Endothelial cell of umbilical vein (primary cell): ENCODE results near the gene FCGR3A. TPM values are rescaled to one million over a fixed set of nuclear protein-coding genes. Genes with fewer than 3 reads are reported as not detected.

Experiments used
- polyA plus RNA-seq, 4 experiments: library from polyadenylated mRNA; depleted of rRNA in 3 of 4; stranded (reverse) in 3 of 4; unstranded in 1 of 4; fragments of >200 nt; gene quantifications; 2 replicates each; pipeline versions ENCODE4 v1.2.1 to v1.2.3, GENCODE V29; 2011 to 2012; ENCODE audit warnings: missing spikeins in 1 of 4
- total RNA-seq: library from RNA; stranded (reverse); gene quantifications from 2 replicates; pipeline ENCODE4 v1.2.3, GENCODE V29; 2021

Gene FCGR3A
- total and polyA plus RNA-seq, 2 donors (not counting 3 experiments of a cell fraction or from before 2014, with no cell fraction given) = not detected

Other genes starting within 250 kb of the FCGR3A start
- 1.3 and 2.0 TPM in 2 replicates for gene MPZ, start 239.8 kb downstream of the FCGR3A start, total RNA-seq
- gene MPZ, start 239.8 kb downstream of the FCGR3A start, polyA plus RNA-seq = 6.1 and 7.0 TPM in 2 replicates
- gene SDHC, start 235.4 kb downstream of the FCGR3A start, total RNA-seq = 136 and 148 TPM in 2 replicates
- gene SDHC, start 235.4 kb downstream of the FCGR3A start, polyA plus RNA-seq = 219 and 279 TPM in 2 replicates
- gene CFAP126, start 181.9 kb downstream of the FCGR3A start, total RNA-seq = not detected in 2 replicates
- not detected in 2 replicates for gene CFAP126, start 181.9 kb downstream of the FCGR3A start, polyA plus RNA-seq
- not detected in 2 replicates for gene FCGR2A, start 44.4 kb downstream of the FCGR3A start, total RNA-seq
- gene FCGR2A, start 44.4 kb downstream of the FCGR3A start, polyA plus RNA-seq = not detected in 2 replicates
- 0.13 TPM in 1 of 2 replicates, not detected in the other for gene HSPA6, start 25.3 kb downstream of the FCGR3A start, total RNA-seq
- 0.03 and 0.10 TPM in 2 replicates for gene HSPA6, start 25.3 kb downstream of the FCGR3A start, polyA plus RNA-seq
- gene FCGR3B, start 81.4 kb upstream of the FCGR3A start, total RNA-seq = not detected in 2 replicates
- not detected in 2 replicates for gene FCGR3B, start 81.4 kb upstream of the FCGR3A start, polyA plus RNA-seq
- gene FCGR2B, start 113.3 kb upstream of the FCGR3A start, total RNA-seq = not detected in 2 replicates
- gene FCGR2B, start 113.3 kb upstream of the FCGR3A start, polyA plus RNA-seq = not detected in 2 replicates
- gene FCRLA, start 157.4 kb upstream of the FCGR3A start, total RNA-seq = not detected in 2 replicates
- not detected in 2 replicates for gene FCRLA, start 157.4 kb upstream of the FCGR3A start, polyA plus RNA-seq
- 0.62 and 0.90 TPM in 2 replicates for gene FCRLB, start 171.7 kb upstream of the FCGR3A start, total RNA-seq
- gene FCRLB, start 171.7 kb upstream of the FCGR3A start, polyA plus RNA-seq = 0.62 and 0.99 TPM in 2 replicates
- 26.8 and 28.3 TPM in 2 replicates for gene DUSP12, start 200.0 kb upstream of the FCGR3A start, total RNA-seq
- gene DUSP12, start 200.0 kb upstream of the FCGR3A start, polyA plus RNA-seq = 25.7 and 31.6 TPM in 2 replicates
- gene ATF6, start 216.5 kb upstream of the FCGR3A start, total RNA-seq = 38.8 and 40.3 TPM in 2 replicates
- gene ATF6, start 216.5 kb upstream of the FCGR3A start, polyA plus RNA-seq = 22.8 and 24.9 TPM in 2 replicates